GM15510 (cell line): ENCODE results near the gene MCEMP1.

Experiments used
- POLR2A ChIP-seq: IDR thresholded peaks from 3 replicates; pipeline ENCODE4 v1.6.1; 2011; ENCODE audit warnings: borderline replicate concordance; ENCODE audit not compliant: insufficient read length; ENCODE audit errors: extremely low read depth

Gene MCEMP1

DNA sequence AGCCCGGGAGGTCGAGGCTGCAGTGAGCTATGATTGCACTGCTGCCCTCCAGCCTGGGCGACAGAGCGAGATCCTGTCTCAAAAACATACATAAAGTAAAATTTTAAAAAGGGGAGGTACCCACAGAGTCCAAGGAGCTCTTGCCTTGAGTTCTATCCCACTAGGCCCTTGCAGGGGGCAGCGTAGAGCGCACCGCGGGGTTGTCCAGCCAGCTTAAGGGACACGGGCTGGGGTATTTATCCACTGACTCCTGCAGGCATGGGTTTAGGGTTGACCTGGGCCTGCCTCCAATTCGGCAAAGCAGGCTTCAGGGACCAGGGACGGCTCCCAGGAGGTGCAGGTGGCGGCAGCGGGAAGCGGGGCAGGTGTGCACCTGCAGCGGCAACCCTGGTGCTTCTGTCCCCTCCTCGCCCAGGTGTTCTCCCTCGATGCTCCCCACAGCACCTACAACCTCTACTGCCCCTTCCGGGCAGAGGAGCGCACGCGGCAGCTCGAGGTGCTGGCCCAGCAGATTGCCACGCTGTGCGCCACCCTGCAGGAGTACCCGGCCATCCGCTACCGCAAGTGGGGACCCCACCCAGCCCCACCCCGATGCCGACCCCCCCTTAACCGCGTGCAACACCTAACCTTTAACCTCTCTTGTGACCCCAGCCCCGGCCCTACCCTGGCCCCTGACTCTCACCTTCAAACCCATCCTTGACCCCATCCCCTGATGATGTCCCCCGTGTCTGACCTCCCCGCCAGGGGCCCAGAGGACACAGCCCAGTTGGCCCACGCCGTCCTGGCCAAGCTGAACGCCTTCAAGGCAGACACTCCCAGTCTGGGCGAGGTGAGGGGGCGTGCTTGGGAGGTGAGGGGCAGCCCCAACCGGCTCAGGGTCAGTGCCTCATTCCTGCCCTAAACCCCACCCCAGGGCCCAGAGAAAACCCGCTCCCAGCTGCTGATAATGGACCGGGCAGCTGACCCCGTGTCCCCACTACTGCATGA, 35.3 kb upstream of the MCEMP1 start:
- TF ChIP-seq POLR2A, result no peak

DNA sequence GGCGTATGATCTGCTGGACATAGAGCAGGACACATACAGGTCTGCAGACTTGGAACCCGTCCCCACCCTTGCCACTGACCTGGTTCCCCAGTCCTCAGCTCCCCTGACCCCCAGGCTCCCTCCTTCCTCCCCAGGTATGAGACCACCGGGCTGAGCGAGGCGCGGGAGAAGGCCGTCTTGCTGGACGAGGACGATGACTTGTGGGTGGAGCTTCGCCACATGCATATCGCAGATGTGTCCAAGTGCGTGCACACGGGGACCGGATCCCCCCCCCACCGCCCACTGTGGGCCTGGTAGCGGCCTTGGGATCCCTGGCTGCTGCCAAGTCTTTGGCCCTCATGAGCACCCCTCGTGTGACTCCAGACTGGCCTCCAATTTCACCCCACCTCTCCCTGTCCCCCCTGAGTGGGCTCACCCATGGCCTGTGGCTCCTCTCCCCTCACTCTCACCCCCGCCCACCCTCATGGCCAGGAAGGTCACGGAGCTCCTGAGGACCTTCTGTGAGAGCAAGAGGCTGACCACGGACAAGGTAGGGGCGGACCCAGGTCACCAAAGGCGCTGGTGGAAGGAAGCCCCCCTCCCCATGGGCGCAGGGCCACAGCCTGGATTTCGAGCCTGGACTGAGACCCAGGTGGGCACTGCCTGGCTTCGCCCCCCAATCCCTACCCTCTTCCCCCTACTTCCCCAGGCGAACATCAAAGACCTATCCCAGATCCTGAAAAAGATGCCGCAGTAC, 34.4 kb upstream of the MCEMP1 start:
- TF ChIP-seq POLR2A, result no peak

DNA sequence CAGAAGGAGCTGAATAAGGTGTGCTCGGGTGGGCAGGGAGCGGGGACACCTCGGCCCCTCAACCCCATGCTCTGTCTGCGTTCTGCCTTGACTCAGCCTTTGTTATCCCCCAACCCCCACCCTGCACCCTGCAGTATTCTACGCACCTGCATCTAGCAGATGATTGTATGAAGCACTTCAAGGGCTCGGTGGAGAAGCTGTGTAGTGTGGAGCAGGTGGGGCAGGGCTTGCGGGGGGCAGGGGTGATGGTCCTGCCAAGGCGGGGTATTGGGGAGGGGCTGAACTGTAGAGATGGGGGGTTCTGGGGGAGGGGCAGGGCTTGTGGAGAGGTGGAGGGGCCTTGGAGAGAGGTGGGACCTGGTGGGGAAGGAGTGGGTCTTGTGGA, 33.9 kb upstream of the MCEMP1 start:
- TF ChIP-seq POLR2A, result no peak

DNA sequence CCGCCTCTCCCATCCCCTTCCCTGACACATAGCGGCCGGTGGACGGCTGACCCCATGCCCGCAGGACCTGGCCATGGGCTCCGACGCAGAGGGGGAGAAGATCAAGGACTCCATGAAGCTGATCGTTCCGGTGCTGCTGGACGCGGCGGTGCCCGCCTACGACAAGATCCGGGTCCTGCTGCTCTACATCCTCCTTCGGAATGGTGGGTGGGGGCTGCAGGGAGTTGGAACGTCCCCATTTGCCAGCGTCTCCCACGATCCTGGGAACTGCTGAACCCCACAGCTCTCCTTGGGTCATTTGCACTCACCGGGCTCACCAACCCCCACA, 32.4 kb upstream of the MCEMP1 start:
- no peak for TF ChIP-seq POLR2A

DNA sequence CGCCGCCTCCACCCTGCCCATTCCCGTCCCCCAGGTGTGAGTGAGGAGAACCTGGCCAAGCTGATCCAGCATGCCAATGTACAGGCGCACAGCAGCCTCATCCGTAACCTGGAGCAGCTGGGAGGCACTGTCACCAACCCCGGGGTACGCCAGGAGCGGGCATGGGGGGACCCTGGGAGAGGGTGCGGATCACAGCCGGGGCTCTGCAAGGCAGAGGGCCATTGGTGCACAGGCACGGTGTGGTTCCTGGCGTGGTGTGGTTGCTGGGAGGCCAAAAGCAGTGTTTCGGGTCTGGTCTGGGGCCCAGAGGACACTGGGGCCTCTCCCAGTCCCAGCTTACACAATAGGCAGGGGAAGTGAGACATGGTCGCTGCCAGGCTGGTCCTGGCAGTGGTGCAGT, 31.7 kb upstream of the MCEMP1 start:
- TF ChIP-seq POLR2A, result no peak

DNA sequence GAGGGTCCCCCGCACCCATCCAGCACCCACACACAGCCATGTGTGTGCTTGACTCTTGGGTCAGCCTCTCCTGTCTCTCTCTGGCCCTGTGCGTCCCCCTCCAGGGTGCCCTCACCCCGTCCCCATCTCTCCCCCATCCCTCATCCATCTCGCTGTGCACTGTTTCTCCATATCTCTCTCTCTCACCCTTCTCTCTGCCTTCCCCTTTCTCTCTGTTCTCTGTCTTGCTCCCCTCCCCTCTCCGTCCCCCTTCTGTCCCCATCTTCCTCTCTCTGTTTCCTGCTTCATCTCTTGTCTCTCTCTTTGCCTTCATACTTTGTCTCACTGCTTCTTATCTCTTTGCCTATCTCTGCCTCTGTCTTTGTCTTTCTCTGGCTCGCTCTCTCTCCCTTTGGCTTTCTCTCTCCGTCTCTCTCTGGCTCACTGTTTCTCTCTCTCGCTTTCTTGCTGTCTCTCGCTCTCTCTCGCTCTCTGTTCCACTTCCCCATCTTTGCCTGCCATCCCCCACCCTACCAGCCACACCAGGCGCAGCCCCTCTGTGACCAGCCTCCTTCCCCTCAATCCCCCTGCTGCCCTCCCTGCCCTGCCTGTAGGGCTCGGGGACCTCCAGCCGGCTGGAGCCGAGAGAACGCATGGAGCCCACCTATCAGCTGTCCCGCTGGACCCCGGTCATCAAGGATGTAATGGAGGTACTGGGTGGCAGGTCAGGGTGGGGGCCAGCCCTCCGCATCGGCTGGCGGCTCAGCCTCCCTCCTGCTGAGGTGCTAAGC, 31.0 kb upstream of the MCEMP1 start:
- TF ChIP-seq POLR2A, result no peak

DNA sequence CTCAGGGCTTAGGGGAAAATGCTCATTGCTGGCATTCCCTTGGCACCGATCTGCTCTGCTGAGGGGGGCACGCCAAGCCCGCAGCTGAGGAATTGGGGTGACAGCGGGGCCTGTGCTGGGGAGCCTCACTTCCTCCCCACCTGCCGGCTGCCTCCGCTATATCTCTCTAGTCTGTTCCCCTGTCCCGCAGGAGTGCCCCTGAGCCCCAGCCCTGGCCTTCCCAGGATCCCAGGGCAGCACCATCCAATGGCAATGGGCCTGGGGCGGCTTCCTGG, 30.5 kb upstream of the MCEMP1 start:
- TF ChIP-seq POLR2A, result no peak

DNA sequence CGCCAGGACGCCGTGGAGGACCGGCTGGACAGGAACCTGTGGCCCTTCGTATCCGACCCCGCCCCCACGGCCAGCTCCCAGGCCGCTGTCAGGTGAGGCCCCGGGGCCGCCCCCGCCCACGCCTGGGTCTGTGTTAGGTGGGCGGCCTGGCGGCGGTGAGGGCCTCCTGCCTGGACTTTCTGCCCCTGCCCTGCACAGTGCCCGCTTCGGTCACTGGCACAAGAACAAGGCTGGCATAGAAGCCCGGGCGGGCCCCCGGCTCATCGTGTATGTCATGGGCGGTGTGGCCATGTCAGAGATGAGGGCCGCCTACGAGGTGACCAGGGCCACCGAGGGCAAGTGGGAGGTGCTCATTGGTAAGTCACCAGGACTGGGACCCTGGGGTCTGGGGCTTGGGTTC, 29.7 kb upstream of the MCEMP1 start:
- no peak for TF ChIP-seq POLR2A

DNA sequence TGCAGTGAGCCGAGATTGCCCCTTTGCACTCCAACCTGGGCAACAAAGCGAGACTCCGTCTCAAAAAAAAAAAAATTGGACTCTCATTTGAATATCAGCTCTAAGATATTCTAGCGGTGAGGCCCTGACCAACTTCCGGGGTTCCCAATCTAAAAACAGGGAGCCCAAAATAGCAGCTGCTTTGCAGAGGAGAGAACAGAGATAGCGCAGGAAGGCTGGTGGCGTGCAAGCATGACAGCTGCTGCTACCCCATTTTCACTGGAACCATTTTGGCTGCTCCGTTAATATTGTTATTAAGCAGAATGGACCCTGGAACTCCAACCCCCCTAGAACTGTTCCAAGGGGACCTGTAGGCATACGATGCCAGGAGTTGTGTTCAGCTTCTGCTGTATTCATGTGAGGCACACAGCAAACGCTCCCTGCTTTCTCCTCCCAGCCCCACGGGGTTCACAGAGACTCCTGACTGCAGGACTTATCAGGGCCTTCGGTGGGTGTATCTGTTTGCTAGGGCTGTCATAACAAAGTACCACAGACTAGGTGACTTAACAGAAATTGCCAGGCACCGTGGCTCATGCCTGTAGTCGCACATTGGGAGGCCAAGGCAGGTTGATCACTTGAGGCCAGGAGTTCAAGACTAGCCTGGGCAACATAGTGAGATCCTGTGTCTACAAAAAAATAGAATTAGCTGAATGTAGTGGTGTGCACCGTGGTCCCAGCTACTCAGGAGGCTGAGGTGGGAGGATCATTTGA, 28.4 kb upstream of the MCEMP1 start:
- no peak for TF ChIP-seq POLR2A

DNA sequence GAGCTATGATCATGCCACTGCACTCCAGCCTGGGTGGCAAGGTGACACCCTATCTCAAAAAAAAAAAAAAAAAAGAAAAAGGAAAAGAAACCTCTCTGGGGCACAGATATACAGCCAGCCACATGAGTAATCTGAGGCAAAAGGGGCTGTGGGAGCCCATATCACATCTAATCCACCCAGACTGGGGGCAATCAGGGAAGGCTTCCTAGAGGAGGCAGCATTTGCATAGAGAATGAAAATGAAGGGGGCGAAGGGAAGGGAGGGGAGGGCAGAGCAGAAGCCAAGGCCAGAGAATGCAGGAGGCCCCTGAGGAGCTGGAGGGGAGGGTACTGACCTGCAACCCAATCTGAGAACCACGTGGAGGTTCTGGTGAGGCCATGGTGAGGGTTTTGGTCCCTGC, 26.7 kb upstream of the MCEMP1 start:
- no peak for TF ChIP-seq POLR2A

DNA sequence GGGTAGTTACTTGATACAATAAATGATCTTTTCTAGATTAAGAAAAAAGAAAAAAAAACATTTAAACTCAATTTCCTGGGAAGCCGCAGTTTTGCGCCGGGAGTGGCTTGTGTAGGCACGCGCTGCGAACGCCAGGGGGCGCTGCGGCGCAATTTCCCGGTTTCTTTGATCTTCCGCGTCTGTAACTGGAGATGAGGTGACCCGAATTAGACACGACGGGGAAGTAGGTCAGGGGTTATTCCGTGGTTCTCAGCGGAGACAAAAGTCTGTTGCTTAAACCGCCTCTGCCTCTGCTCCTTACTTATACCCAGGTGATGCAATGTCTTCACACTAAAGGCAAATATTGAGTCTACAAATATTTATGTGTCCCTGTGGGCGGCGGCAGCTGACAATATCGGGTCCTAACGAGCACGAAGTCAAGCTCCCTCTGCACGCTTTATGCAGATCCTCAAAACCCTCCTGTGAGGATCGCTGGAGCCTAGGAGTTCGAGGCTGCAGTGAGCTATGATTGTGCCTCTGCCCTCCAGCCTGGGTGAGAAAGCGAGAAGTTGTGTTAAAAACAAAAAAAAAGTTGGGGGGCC, 24.7 kb upstream of the MCEMP1 start:
- no peak for TF ChIP-seq POLR2A

DNA sequence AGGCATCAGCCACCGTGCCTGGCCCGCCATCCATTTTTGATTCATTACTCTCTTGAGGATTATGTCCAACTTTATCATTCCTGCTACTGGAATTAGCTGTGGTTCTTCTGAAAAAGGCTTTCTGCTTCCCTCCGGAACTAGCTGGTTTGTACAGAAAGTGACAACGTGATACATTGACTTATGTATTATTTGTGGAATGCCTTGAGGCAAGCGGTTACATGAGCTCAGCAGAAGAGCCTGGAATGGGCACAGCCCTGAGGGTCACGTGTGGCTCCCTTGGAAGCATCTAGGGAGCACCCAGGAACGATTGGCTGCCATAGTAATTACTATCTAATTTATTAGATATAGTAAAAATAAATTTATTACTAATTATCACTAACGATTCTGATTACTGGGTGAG, 22.5 kb upstream of the MCEMP1 start:
- TF ChIP-seq POLR2A, result no peak

DNA sequence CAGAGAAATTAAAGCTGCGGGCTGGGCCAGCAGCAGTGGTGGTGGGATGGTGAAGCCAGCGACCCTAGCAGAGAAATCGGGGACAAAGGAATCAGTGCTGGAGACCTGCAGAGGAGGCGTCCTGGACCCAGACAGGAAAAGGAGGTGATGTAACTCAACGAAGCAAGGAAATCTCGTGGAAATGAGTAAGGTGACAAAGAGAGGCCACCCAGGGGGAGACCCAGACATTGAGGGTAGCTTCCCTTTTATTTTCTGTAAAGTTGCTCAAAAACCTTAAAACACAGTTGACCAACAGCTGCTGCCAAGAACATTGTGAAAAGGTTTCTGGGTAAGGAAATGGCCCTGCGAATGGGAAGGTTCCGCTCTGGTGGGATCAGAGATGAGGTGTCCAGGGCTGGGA, 21.3 kb upstream of the MCEMP1 start:
- TF ChIP-seq POLR2A, result no peak

DNA sequence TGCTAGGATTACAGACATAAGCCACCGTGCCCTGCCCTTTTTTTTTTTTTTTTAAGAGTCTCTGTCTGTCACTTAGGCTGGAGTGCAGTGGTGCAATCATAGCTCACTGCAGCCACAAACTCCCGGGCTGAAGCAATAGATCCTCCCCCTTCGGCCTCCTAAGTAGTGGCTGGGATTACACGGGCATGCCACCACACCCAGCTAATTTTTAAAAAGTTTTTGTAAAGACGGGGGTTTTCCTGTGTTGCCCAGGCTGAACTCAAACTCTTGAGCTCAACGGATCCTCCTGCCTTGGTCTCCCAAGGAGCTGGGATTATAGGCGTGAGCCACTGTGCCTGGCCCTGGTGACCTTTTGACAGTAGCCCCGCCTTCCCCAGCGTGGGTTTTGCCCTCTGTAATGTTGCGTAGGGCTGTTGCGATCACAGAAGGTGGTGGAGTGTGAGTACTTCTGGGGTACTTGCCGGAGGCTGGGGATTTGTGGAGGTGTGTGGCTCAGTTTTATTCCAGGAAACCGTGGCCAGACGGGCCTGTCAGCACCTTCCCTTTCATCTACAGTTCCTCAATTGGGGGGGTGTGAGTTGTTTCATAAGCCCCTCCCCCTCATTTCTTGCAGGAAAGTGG, 19.6 kb upstream of the MCEMP1 start:
- TF ChIP-seq POLR2A, result no peak
